Left lung (tissue), 10 donors: ENCODE results near the gene CEACAM4. TPM values are rescaled to one million over a fixed set of nuclear protein-coding genes. Genes with fewer than 3 reads are reported as not detected.
A peak's percentile ranks its signal among the peaks of the same experiment; 100 is the strongest.

Source experiments
- ATAC-seq: fragments of 200-7000 bp; cut with Tn5 transposase; one replicate; pipeline ENCODE4 v1.9.1; 2020; ENCODE audit warnings: moderate library complexity
- DNase-seq, 4 donors: peaks; one replicate each; pipeline ENCODE4 v3.0.0-alpha.2; 2013 to 2020
- H3K27ac ChIP-seq, 2 donors: fragments of 200-600 bp; sonication (generic) in 1 of 2; one replicate each; pipeline versions ENCODE4 v1.5.0 to v1.8.0; 2020 to 2021
- H3K27me3 ChIP-seq, 2 donors: fragments of 200-600 bp; sonication (generic) in 1 of 2; one replicate each; pipeline versions ENCODE4 v1.5.0 to v1.8.0; 2020 to 2021
- H3K36me3 ChIP-seq, 2 donors: fragments of 200-600 bp; sonication (generic) in 1 of 2; one replicate each; pipeline versions ENCODE4 v1.5.0 to v1.8.0; 2020 to 2021
- H3K4me1 ChIP-seq, 2 donors: fragments of 200-600 bp; one replicate each; pipeline ENCODE4 v1.8.0; 2021
- H3K4me3 ChIP-seq, 2 donors: fragments of 200-600 bp; sonication (generic) in 1 of 2; one replicate each; pipeline versions ENCODE4 v1.5.0 to v1.8.0; 2020 to 2021; ENCODE audit warnings: mild to moderate bottlenecking in 1 of 2
- H3K9me3 ChIP-seq, 2 donors: fragments of 200-600 bp; sonication (generic) in 1 of 2; one replicate each; pipeline versions ENCODE4 v1.5.0 to v1.8.0; 2020 to 2021
- CTCF ChIP-seq, 2 donors: fragments of 200-600 bp; sonication (generic) in 1 of 2; IDR thresholded peaks; one replicate each; pipeline versions ENCODE4 v1.5.0 to v1.8.0; 2021; ENCODE audit warnings: antibody characterized with exemption in 2 of 2
- intact Hi-C, 2 donors: fragments of 100-400 bp; cut with DNase I; formaldehyde crosslinking; loops; one replicate each; pipeline versions ENCODE4 v1.11.2 to v1.14.2; 2022
- polyA plus RNA-seq, 6 donors: library from polyadenylated mRNA; unstranded; fragments of 120-200 nt; gene quantifications; one replicate each; pipeline ENCODE4 v1.2.1, GENCODE V29; 2013; ENCODE audit not compliant: insufficient read length in 6 of 6
- total RNA-seq, 2 donors: library from RNA; stranded (reverse); fragmentation: NEBNext Ultra II Directional; extraction: Animal tissue kit (Norgen Biotek cat#: 25700); gene quantifications; one replicate each; pipeline ENCODE4 v1.2.1, GENCODE V29; 2021
- donor health status: DM: no; HTN: yes; CAD: no.
- donor health status: DM: no; HTN: no; CAD: no.

CEACAM4 gene
- total and polyA plus RNA-seq, 8 donors: 0.13 to 13.7 (median 0.28) TPM; not detected in 3

- H3K4me3 ChIP-seq: no peak overlapping the region
- no peak for TF ChIP-seq CTCF (IDR thresholded peaks at IDR 0.05)
- ATAC-seq (no peak), DNase-seq (no peak)
- H3K4me1 ChIP-seq: peaks cover 0 to 31% of the 10 kb centered on the region in 2 donors
- H3K27me3 ChIP-seq: no peaks in the 10 kb centered on the region
- intact Hi-C loops: no loop called here
- H3K9me3 ChIP-seq: no peaks in the 10 kb centered on the region
- H3K27ac ChIP-seq: peak overlapping the region in 1 of 2 donors; percentile 15
- no peaks in the 10 kb centered on the region for H3K36me3 ChIP-seq
These were observed 14.4 kb downstream of the CEACAM4 start for GRCh38 chr19:41612483-41612882.

GRCh38 chr19:41610789-41611188, 16.1 kb downstream of the CEACAM4 start:
- no peaks in the 10 kb centered on the region for H3K27me3 ChIP-seq
- H3K4me1 ChIP-seq: peaks cover 0 to 17% of the 10 kb centered on the region in 2 donors
- no peak for TF ChIP-seq CTCF (IDR thresholded peaks at IDR 0.05)
- ATAC-seq: no peak
- no peak for DNase-seq
- H3K36me3 ChIP-seq: no peaks in the 10 kb centered on the region
- no peak overlapping the region for H3K4me3 ChIP-seq
- H3K9me3 ChIP-seq: no peaks in the 10 kb centered on the region
- intact Hi-C loops: no loop called here
- no peak overlapping the region for H3K27ac ChIP-seq

GRCh38 chr19:41607668-41608067, 19.2 kb downstream of the CEACAM4 start:
- no peak overlapping the region for H3K4me3 ChIP-seq
- no peak for DNase-seq
- peaks cover 0 to 7% of the 10 kb centered on the region in 2 donors for H3K4me1 ChIP-seq
- ATAC-seq: no peak
- no peak for TF ChIP-seq CTCF (IDR thresholded peaks at IDR 0.05)
- no peaks in the 10 kb centered on the region for H3K36me3 ChIP-seq
- H3K27me3 ChIP-seq: no peaks in the 10 kb centered on the region
- no peak overlapping the region for H3K27ac ChIP-seq
- no peaks in the 10 kb centered on the region for H3K9me3 ChIP-seq
- intact Hi-C loops: no loop called here

- TF ChIP-seq CTCF (IDR thresholded peaks at IDR 0.05): no peak
- no peaks in the 10 kb centered on the region for H3K36me3 ChIP-seq
- no peak overlapping the region for H3K27ac ChIP-seq
- no peak overlapping the region for H3K4me3 ChIP-seq
- no peak for ATAC-seq
- no peaks in the 10 kb centered on the region for H3K9me3 ChIP-seq
- intact Hi-C loops: no loop called here
- no peak for DNase-seq
- H3K27me3 ChIP-seq: peaks cover 0 to 6% of the 10 kb centered on the region in 2 donors
- H3K4me1 ChIP-seq: no peaks in the 10 kb centered on the region
These were observed 20.5 kb downstream of the CEACAM4 start for GRCh38 chr19:41606215-41606837.

GRCh38 chr19:41604831-41605230, 22.0 kb downstream of the CEACAM4 start:
- TF ChIP-seq CTCF (IDR thresholded peaks at IDR 0.05): no peak
- ATAC-seq (no peak), DNase-seq (no peak)
- intact Hi-C loops: no loop called here
- Histone ChIP-seq H3K36me3 (no peaks in the 10 kb centered on the region), H3K27me3 (peaks cover 0 to 8% of the 10 kb centered on the region in 2 donors), H3K4me1 (no peaks in the 10 kb centered on the region), H3K4me3 (no peak overlapping the region), H3K9me3 (no peaks in the 10 kb centered on the region), H3K27ac (no peak overlapping the region)
